GM21529 (cell line): ENCODE data around the gene ELMO2.

Experiments used
- ATAC-seq: cut with Tn5 transposase; IDR thresholded peaks from one replicate; pipeline ENCODE4 v1.9.1; 2021; ENCODE audit not compliant: unreplicated experiment

Gene ELMO2

GRCh38 chr20:46368902-46369268 lies 37.5 kb downstream of the ELMO2 start:
- ATAC-seq = no peak

- no peak for ATAC-seq
Measured at GRCh38 chr20:46367967-46368901, 38.2 kb downstream of the ELMO2 start.

GRCh38 chr20:46367234-46367633 lies 39.2 kb downstream of the ELMO2 start:
- ATAC-seq = no peak

- no peak for ATAC-seq
Measured at GRCh38 chr20:46366826-46367225, 39.6 kb downstream of the ELMO2 start.

- no peak for ATAC-seq
Measured at GRCh38 chr20:46365487-46366220, 40.8 kb downstream of the ELMO2 start.

GRCh38 chr20:46364670-46365486 lies 41.5 kb downstream of the ELMO2 start:
- ATAC-seq = no peak

GRCh38 chr20:46363874-46364669 lies 42.3 kb downstream of the ELMO2 start:
- ATAC-seq = peak; percentile 65

GRCh38 chr20:46362921-46363867 lies 43.2 kb downstream of the ELMO2 start:
- ATAC-seq = peak; percentile 9

GRCh38 chr20:46361811-46362210 lies 44.6 kb downstream of the ELMO2 start:
- ATAC-seq = no peak

GRCh38 chr20:46361381-46361780 lies 45.0 kb downstream of the ELMO2 start:
- ATAC-seq = no peak

- peak; percentile 68 for ATAC-seq
Measured at GRCh38 chr20:46359233-46359751, 47.1 kb downstream of the ELMO2 start.

GRCh38 chr20:46358346-46359058 lies 47.9 kb downstream of the ELMO2 start:
- ATAC-seq = no peak

GRCh38 chr20:46357030-46357514 lies 49.3 kb downstream of the ELMO2 start:
- no peak for ATAC-seq

GRCh38 chr20:46356195-46357029 lies 50.0 kb downstream of the ELMO2 start:
- no peak for ATAC-seq

GRCh38 chr20:46355778-46356177 lies 50.6 kb downstream of the ELMO2 start:
- ATAC-seq = no peak

GRCh38 chr20:46354920-46355654 lies 51.3 kb downstream of the ELMO2 start:
- ATAC-seq = no peak

GRCh38 chr20:46354207-46354555 lies 52.2 kb downstream of the ELMO2 start:
- ATAC-seq = no peak
